Mucosa of descending colon (tissue), 3 donors: ENCODE results near the gene TMOD4. TPM values are rescaled to one million over a fixed set of nuclear protein-coding genes. Genes with fewer than 3 reads are reported as not detected.

ENCODE experiments used
- ATAC-seq: fragments of 200-7000 bp; cut with Tn5 transposase; one replicate; pipeline ENCODE4 v1.9.1; 2020; ENCODE audit warnings: mild to moderate bottlenecking, moderate library complexity
- DNase-seq, 3 donors: peaks; one replicate each; pipeline ENCODE4 v3.0.0-alpha.2; 2020
- H3K36me3 ChIP-seq: fragments of 200-600 bp; one replicate; pipeline ENCODE4 v1.8.0; 2021; ENCODE audit warnings: low read depth, mild to moderate bottlenecking
- H3K4me1 ChIP-seq: fragments of 200-600 bp; one replicate; pipeline ENCODE4 v1.8.0; 2021; ENCODE audit warnings: low read depth, mild to moderate bottlenecking
- H3K4me3 ChIP-seq: fragments of 200-600 bp; one replicate; pipeline ENCODE4 v1.8.0; 2021; ENCODE audit warnings: mild to moderate bottlenecking
- H3K9me3 ChIP-seq: fragments of 200-600 bp; one replicate; pipeline ENCODE4 v1.8.0; 2021; ENCODE audit warnings: mild to moderate bottlenecking
- CTCF ChIP-seq: fragments of 200-600 bp; IDR thresholded peaks from one replicate; pipeline ENCODE4 v1.8.0; 2022; ENCODE audit warnings: antibody characterized with exemption, mild to moderate bottlenecking
- intact Hi-C, 2 donors: fragments of 100-400 bp; cut with DNase I in 1 of 2; cut with micrococcal nuclease in 1 of 2; formaldehyde crosslinking; loops; one replicate each; pipeline versions ENCODE4 v1.11.0 to v1.11.1; 2022; cut with DNase I, micrococcal nuclease
- total RNA-seq, 3 donors: library from RNA; stranded (reverse); fragmentation: NEBNext Ultra II Directional in 2 of 3; extraction: Animal tissue kit (Norgen Biotek cat#: 25700) in 2 of 3; gene quantifications; one replicate each; pipeline versions ENCODE4 v1.2.1 to v1.2.4, GENCODE V29; 2021 to 2023
- donor health status: DM: no; HTN: no; CAD: no; lungs with moderate emphysema.
- donor health status: DM: no; HTN: no; CAD: no.
- donor health status: DM: no; HTN: yes; CAD: no.

The TMOD4 gene
- total RNA-seq, 3 donors from 2014 or later: 1.0 to 2.5 TPM; not detected in 1

GRCh38 chr1:151159373-151159772 lies 16.4 kb downstream of the TMOD4 start:
- Histone ChIP-seq H3K36me3 (no peaks in the 10 kb centered on the region), H3K4me3 (no peak overlapping the region), H3K9me3 (no peaks in the 10 kb centered on the region), H3K4me1 (peaks cover 4% of the 10 kb centered on the region)
- intact Hi-C loops: no loop called here
- DNase-seq (no peak), ATAC-seq (no peak)
- TF ChIP-seq CTCF: no peak

- ATAC-seq (no peak), DNase-seq (peak in 1 of 3 donors; percentile 56)
- H3K4me3 ChIP-seq: no peak overlapping the region
- no peaks in the 10 kb centered on the region for H3K36me3 ChIP-seq
- intact Hi-C loops: no loop called here
- H3K4me1 ChIP-seq: peaks cover 4% of the 10 kb centered on the region
- no peaks in the 10 kb centered on the region for H3K9me3 ChIP-seq
- TF ChIP-seq CTCF: no peak
These were observed 17.0 kb downstream of the TMOD4 start for GRCh38 chr1:151158751-151159251.

GRCh38 chr1:151158326-151158725 lies 17.5 kb downstream of the TMOD4 start:
- ATAC-seq (no peak), DNase-seq (peak in 1 of 3 donors; percentile 18)
- no peak for TF ChIP-seq CTCF
- Histone ChIP-seq H3K4me3 (no peak overlapping the region), H3K9me3 (no peaks in the 10 kb centered on the region), H3K4me1 (peaks cover 4% of the 10 kb centered on the region), H3K36me3 (no peaks in the 10 kb centered on the region)
- intact Hi-C loops: no loop called here

- DNase-seq (peak; percentile 44 to 71 (median 45)), ATAC-seq (peak; percentile 61)
- H3K36me3 ChIP-seq: no peaks in the 10 kb centered on the region
- H3K4me3 ChIP-seq: no peak overlapping the region
- H3K4me1 ChIP-seq: peaks cover 4% of the 10 kb centered on the region
- intact Hi-C loops: no loop called here
- TF ChIP-seq CTCF: no peak
- no peaks in the 10 kb centered on the region for H3K9me3 ChIP-seq
These were observed 18.7 kb downstream of the TMOD4 start for GRCh38 chr1:151157067-151157531.

GRCh38 chr1:151156515-151156819 lies 19.3 kb downstream of the TMOD4 start, which contains the start of gene TNFAIP8L2:
TSS of gene TNFAIP8L2 (plus strand) at chr1:151156649. CDS start at chr1:151158698, 2,049 bp downstream.
- Histone ChIP-seq H3K4me3 (no peak within 1 kb of the TSS), H3K9me3 (no peaks in the 10 kb centered on the region), H3K4me1 (peaks cover 4% of the 10 kb centered on the region), H3K36me3 (no peaks in the 10 kb centered on the region)
- DNase-seq (peak; percentile 75 to 88 (median 83)), ATAC-seq (peak; percentile 88)
- intact Hi-C loops: no loop called here
- TF ChIP-seq CTCF: no peak

GRCh38 chr1:151147665-151148064 lies 28.1 kb downstream of the TMOD4 start:
- Histone ChIP-seq H3K9me3 (no peaks in the 10 kb centered on the region), H3K4me1 (peaks cover 11% of the 10 kb centered on the region), H3K36me3 (no peaks in the 10 kb centered on the region), H3K4me3 (no peak overlapping the region)
- DNase-seq (no peak), ATAC-seq (no peak)
- intact Hi-C loops: no loop called here
- no peak for TF ChIP-seq CTCF
